ENCODE results near the gene ADAMTS2. TPM values are rescaled to one million over a fixed set of nuclear protein-coding genes. Genes with fewer than 3 reads are reported as not detected.

ADAMTS2 gene
- total RNA-seq, 4 donors from 2014 or later, result 39.5 to 61.9 (median 56.4) TPM

- TF ChIP-seq CTCF (IDR thresholded peaks at IDR 0.05), result no peak
- DNase-seq (ENCODE audit: low spot score) (no peak), ATAC-seq (ENCODE audit: low FRiP score) (no peak)
Measured at GRCh38 chr5:179061025-179061424, 284.2 kb downstream of the ADAMTS2 start.

Small RNA genes lying within 50 kb of the gene (small RNA-seq; reads per million reads assigned to genes)
- not detected for gene AC109479.2

Other genes starting within 250 kb of the ADAMTS2 start
- 10 to 100 TPM; 39.7 to 62.2 (median 47.9) TPM for gene RUFY1, start 205.1 kb upstream of the ADAMTS2 start, total RNA-seq